Heart left ventricle (tissue), 13 donors: ENCODE results near the gene LIPK.

ENCODE experiments used
- CTCF ChIP-seq, 12 donors: fragments of 200-600 bp; sonication (generic) in 4 of 12; IDR thresholded peaks; one replicate each; pipeline versions ENCODE4 v1.5.0 to v1.8.0; 2018 to 2022; ENCODE audit warnings: antibody characterized with exemption in 12 of 12, mild to moderate bottlenecking in 5 of 12
- POLR2A ChIP-seq, 2 donors: fragments of 450-650 bp; IDR thresholded peaks; one replicate each; pipeline ENCODE4 v1.6.1; 2017; ENCODE audit warnings: antibody characterized with exemption in 2 of 2, mild to moderate bottlenecking in 2 of 2, moderate library complexity in 2 of 2
- donor health status: ischemic (EF 13 %, LVEDD 7.1; RV severe dilation, severe dysfunction).
- donor health status: DM: no; HTN: yes; CAD: no.
- donor health status: DM: no; HTN: no; CAD: no.
- donor health status: ischemic (EF 25% LVEDD 6.9; RV normal size, moderate dysfunction).
- donor health status: ischemic (EF 25% LVEDD 5.7; RV mildly dilated, moderate dysfunction).
- donor health status: ischemic (EF 35%, LVEDD 5.7; RV mildly dilated, moderate dysfunction).
- donor health status: nonischemic (EF 11% LVEDD 7.7; RV severe dilation, severe dysfunction).
- donor health status: DM: yes; HTN: yes; CAD: no.
- donor health status: PGD.
- donor health status: ischemic (EF 29% LVEDD 5.4; RV normal size, mild dysfunction).
- donor health status: nonischemic (EF 23%, LVEDD 6.1; RV moderate dilation, normal function).

- TF ChIP-seq CTCF (IDR thresholded peaks at IDR 0.05) (no peak), POLR2A (IDR thresholded peaks at IDR 0.05) (no peak)
Measured at GRCh38 chr10:88764110-88764509, 58.1 kb downstream of the LIPK start.
